GM12875 (cell line): Measurements from ENCODE around the gene FOXP1.

Source experiments
- H3K4me3 ChIP-seq: one replicate; pipeline ENCODE4 v1.5.1; 2011; ENCODE audit warnings: low read depth, low read length, control low read depth
- TF ChIP-seq, protein P1 (sequence below): IDR thresholded peaks from 2 replicates; pipeline ENCODE4 v1.5.1; 2011; ENCODE audit warnings: low read depth, mild to moderate bottlenecking, control low read depth, inconsistent platforms, low read length, moderate library complexity, borderline replicate concordance; ENCODE audit not compliant: insufficient read depth

FOXP1 gene

DNA sequence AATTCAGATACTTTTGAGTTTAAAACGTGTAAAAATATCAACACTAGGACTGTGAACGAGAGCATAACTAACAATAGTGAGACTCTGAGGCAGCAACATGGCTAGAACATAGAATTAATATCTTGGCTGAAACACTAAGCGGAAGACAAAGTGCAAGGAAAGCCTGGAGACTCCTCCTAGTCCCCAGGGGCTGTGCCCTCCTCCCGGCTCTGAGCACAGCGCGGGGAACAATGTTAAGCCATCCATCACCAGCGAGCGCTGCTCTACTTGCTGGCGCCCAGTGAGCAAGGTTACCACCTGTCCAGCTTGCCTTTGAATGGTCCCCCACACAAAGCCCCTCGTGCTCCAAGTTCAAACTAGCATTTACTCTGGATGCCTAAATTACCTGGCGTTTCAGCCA is 436.9 kb downstream of the FOXP1 start:
- TF ChIP-seq, protein P1, sequence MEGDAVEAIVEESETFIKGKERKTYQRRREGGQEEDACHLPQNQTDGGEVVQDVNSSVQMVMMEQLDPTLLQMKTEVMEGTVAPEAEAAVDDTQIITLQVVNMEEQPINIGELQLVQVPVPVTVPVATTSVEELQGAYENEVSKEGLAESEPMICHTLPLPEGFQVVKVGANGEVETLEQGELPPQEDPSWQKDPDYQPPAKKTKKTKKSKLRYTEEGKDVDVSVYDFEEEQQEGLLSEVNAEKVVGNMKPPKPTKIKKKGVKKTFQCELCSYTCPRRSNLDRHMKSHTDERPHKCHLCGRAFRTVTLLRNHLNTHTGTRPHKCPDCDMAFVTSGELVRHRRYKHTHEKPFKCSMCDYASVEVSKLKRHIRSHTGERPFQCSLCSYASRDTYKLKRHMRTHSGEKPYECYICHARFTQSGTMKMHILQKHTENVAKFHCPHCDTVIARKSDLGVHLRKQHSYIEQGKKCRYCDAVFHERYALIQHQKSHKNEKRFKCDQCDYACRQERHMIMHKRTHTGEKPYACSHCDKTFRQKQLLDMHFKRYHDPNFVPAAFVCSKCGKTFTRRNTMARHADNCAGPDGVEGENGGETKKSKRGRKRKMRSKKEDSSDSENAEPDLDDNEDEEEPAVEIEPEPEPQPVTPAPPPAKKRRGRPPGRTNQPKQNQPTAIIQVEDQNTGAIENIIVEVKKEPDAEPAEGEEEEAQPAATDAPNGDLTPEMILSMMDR = no peak
- H3K4me3 ChIP-seq = no peak overlapping the region

- TF ChIP-seq, protein P1 = no peak
- no peak overlapping the region for H3K4me3 ChIP-seq
These were observed 437.6 kb downstream of the FOXP1 start for GRCh38 chr3:71145954-71146353.

GRCh38 chr3:71144525-71145253 is 438.8 kb downstream of the FOXP1 start:
- TF ChIP-seq, protein P1 = no peak
- no peak overlapping the region for H3K4me3 ChIP-seq

- H3K4me3 ChIP-seq = no peak overlapping the region
- TF ChIP-seq, protein P1 = no peak
These were observed 440.0 kb downstream of the FOXP1 start for GRCh38 chr3:71143493-71143892.

GRCh38 chr3:71142441-71143161 is 440.9 kb downstream of the FOXP1 start:
- TF ChIP-seq, protein P1 = no peak
- H3K4me3 ChIP-seq = no peak overlapping the region

DNA sequence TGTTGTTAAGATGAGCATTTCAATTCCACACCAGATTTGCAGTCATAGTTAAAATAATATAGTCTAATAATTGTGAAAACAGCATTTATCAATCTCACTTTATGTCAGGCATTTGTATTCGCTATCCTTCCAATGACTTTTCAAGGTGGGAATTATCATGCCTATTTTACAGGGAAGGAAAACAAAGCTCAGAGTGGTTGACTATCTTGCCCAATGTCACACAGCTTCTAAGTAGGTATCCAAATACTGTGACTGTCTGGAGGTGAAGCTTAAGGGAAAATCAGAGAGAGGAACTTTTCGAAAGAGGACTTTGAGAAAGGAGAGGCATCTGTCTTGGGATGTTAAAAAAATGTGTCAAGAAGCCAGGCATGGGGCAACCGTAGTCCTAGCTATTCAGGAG is 443.1 kb downstream of the FOXP1 start:
- H3K4me3 ChIP-seq = no peak overlapping the region
- TF ChIP-seq, protein P1 = no peak

- no peak overlapping the region for H3K4me3 ChIP-seq
- TF ChIP-seq, protein P1 = no peak
These were observed 444.0 kb downstream of the FOXP1 start for GRCh38 chr3:71139496-71139895.
